Measurements from ENCODE around the gene PRDM11.

Gene PRDM11

DNA sequence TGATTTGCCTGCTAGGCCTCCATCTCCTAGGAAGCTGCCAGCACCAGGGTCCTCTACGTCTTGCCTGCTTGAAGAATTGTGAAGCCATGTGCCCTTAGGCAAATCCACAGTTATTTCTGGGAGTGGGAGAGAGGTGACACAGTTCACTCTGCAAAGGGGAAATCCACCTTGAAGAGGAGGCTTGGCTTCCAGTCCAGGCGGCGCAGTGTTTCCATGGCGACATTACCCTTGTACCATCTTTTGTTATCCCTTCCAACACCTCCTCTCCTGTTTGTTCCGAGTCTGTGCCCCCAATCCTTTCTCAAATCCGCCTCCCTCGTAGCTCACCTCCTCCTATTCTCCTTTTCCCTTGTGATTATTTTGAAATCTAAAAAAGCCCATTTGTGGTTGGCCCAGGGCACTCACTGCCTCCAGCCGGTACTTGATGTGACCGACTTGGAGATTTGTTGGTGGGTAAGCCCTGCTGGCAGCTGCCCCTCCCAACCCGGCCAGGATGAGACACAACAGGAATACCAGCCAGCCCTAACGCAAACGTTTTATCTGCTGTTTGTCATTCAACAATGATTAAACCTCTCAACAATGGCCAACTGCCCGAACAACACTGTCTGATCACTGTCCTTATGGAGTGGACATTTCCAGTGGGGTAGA, 121.3 kb downstream of the PRDM11 start:
- H4K91ac ChIP-seq (ENCODE audit: low read length) = no peak overlapping the region
- H3K4me1 ChIP-seq (ENCODE audit: control insufficient read depth, insufficient read depth, low read depth, low read length) = peaks cover 22% of the 10 kb centered on the region
- no peak overlapping the region for H3K4ac ChIP-seq (ENCODE audit: low read depth in 1 of 2, low read length in 2 of 2)
- no peak overlapping the region for H3K23ac ChIP-seq (ENCODE audit: low read length in 2 of 2)
- no peak overlapping the region for H3K9ac ChIP-seq (ENCODE audit: low read length)
- no peak overlapping the region for H2BK120ac ChIP-seq (ENCODE audit: low read depth, low read length)
- H3K9me3 ChIP-seq (ENCODE audit: control insufficient read depth, low read length) = no peaks in the 10 kb centered on the region
- peak overlapping the region; percentile 11 for H2AK5ac ChIP-seq (ENCODE audit: low read length, severe bottlenecking)
- DNase-seq = no peak
- no peak overlapping the region for H3K4me3 ChIP-seq (ENCODE audit: insufficient read depth in 1 of 2, low read depth in 1 of 2, low read length in 2 of 2)
- H3K18ac ChIP-seq (ENCODE audit: low read depth in 1 of 2, low read length in 2 of 2) = no peak overlapping the region
- no peak overlapping the region for H2BK15ac ChIP-seq (ENCODE audit: low read depth, poor library complexity, severe bottlenecking)
- H3K27ac ChIP-seq (ENCODE audit: low read length, poor library complexity, severe bottlenecking) = no peak overlapping the region
- H2BK12ac ChIP-seq (ENCODE audit: low read length in 2 of 2) = no peak overlapping the region
- no peak overlapping the region for H2AFZ ChIP-seq (ENCODE audit: low read depth, low read length)
- H3K36me3 ChIP-seq (ENCODE audit: control insufficient read depth in 1 of 2, insufficient read depth in 2 of 2, low read depth in 1 of 2, low read length in 2 of 2) = no peaks in the 10 kb centered on the region
- no peak overlapping the region for H3K14ac ChIP-seq (ENCODE audit: low read length in 2 of 2)
- no peaks in the 10 kb centered on the region for H3K79me1 ChIP-seq (replicated peaks; ENCODE audit: low read length, poor library complexity, severe bottlenecking)
- H3K27me3 ChIP-seq (ENCODE audit: control insufficient read depth in 1 of 2, insufficient read depth in 1 of 2, low read length in 2 of 2) = peaks cover 0 to 61% of the 10 kb centered on the region in 2 experiments
- WGBS = 87% methylated on average over 13 of the region's 13 CpGs
- no peak overlapping the region for H3K4me2 ChIP-seq (ENCODE audit: low read length, poor library complexity, severe bottlenecking)
- no peak overlapping the region for H4K8ac ChIP-seq (ENCODE audit: low read length)
- H2BK5ac ChIP-seq (ENCODE audit: low read depth, low read length, poor library complexity, severe bottlenecking) = no peak overlapping the region

DNA sequence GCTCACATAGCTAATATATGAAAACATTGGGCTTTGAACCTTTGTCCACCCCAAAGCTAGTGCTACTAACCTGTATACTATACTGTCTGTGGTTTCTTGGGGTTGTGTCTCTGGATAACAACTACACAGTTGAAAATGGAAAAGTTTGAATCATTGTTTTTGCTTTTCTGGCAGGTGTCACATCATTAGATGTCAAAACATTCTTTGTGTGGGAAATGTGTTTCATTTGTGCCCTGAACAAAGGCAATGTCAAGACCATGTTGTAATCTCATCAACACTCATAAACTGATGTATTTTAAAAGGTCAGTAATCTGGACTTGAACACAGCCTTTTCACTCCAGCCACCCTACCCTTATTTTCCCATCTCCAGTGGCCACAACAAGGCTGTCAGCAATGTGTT, 123.2 kb downstream of the PRDM11 start:
- H4K91ac ChIP-seq (ENCODE audit: low read length) = no peak overlapping the region
- H3K79me1 ChIP-seq (replicated peaks; ENCODE audit: low read length, poor library complexity, severe bottlenecking) = no peaks in the 10 kb centered on the region
- no peak overlapping the region for H2AFZ ChIP-seq (ENCODE audit: low read depth, low read length)
- peaks cover 18% of the 10 kb centered on the region for H3K4me1 ChIP-seq (ENCODE audit: control insufficient read depth, insufficient read depth, low read depth, low read length)
- DNase-seq = no peak
- no peak overlapping the region for H3K9ac ChIP-seq (ENCODE audit: low read length)
- H3K36me3 ChIP-seq (ENCODE audit: control insufficient read depth in 1 of 2, insufficient read depth in 2 of 2, low read depth in 1 of 2, low read length in 2 of 2) = no peaks in the 10 kb centered on the region
- no peak overlapping the region for H3K27ac ChIP-seq (ENCODE audit: low read length, poor library complexity, severe bottlenecking)
- no peak overlapping the region for H2BK15ac ChIP-seq (ENCODE audit: low read depth, poor library complexity, severe bottlenecking)
- peaks cover 3 to 80% of the 10 kb centered on the region in 2 experiments for H3K27me3 ChIP-seq (ENCODE audit: control insufficient read depth in 1 of 2, insufficient read depth in 1 of 2, low read length in 2 of 2)
- H2BK12ac ChIP-seq (ENCODE audit: low read length in 2 of 2) = no peak overlapping the region
- H3K9me3 ChIP-seq (ENCODE audit: control insufficient read depth, low read length) = no peaks in the 10 kb centered on the region
- no peak overlapping the region for H3K4me2 ChIP-seq (ENCODE audit: low read length, poor library complexity, severe bottlenecking)
- no peak overlapping the region for H3K4me3 ChIP-seq (ENCODE audit: insufficient read depth in 1 of 2, low read depth in 1 of 2, low read length in 2 of 2)
- H2BK120ac ChIP-seq (ENCODE audit: low read depth, low read length) = no peak overlapping the region
- H3K14ac ChIP-seq (ENCODE audit: low read length in 2 of 2) = no peak overlapping the region
- no peak overlapping the region for H2AK5ac ChIP-seq (ENCODE audit: low read length, severe bottlenecking)
- H4K8ac ChIP-seq (ENCODE audit: low read length) = no peak overlapping the region
- H3K4ac ChIP-seq (ENCODE audit: low read depth in 1 of 2, low read length in 2 of 2) = no peak overlapping the region
- H2BK5ac ChIP-seq (ENCODE audit: low read depth, low read length, poor library complexity, severe bottlenecking) = no peak overlapping the region
- H3K23ac ChIP-seq (ENCODE audit: low read length in 2 of 2) = no peak overlapping the region
- H3K18ac ChIP-seq (ENCODE audit: low read depth in 1 of 2, low read length in 2 of 2) = no peak overlapping the region

- Histone ChIP-seq H3K18ac (ENCODE audit: low read depth in 1 of 2, low read length in 2 of 2) (no peak overlapping the region), H3K23ac (ENCODE audit: low read length in 2 of 2) (no peak overlapping the region)
Measured at GRCh38 chr11:45270946-45271716, 124.7 kb downstream of the PRDM11 start.

GRCh38 chr11:45272701-45273100, 126.3 kb downstream of the PRDM11 start:
- Histone ChIP-seq H2AFZ (ENCODE audit: low read depth, low read length) (no peak overlapping the region), H3K14ac (ENCODE audit: low read length in 2 of 2) (no peak overlapping the region), H2BK5ac (ENCODE audit: low read depth, low read length, poor library complexity, severe bottlenecking) (no peak overlapping the region), H3K4me2 (ENCODE audit: low read length, poor library complexity, severe bottlenecking) (no peak overlapping the region), H2BK15ac (ENCODE audit: low read depth, poor library complexity, severe bottlenecking) (no peak overlapping the region), H3K4ac (ENCODE audit: low read depth in 1 of 2, low read length in 2 of 2) (no peak overlapping the region), H3K9ac (ENCODE audit: low read length) (no peak overlapping the region), H3K18ac (ENCODE audit: low read depth in 1 of 2, low read length in 2 of 2) (no peak overlapping the region), H2AK5ac (ENCODE audit: low read length, severe bottlenecking) (no peak overlapping the region), H3K4me1 (ENCODE audit: control insufficient read depth, insufficient read depth, low read depth, low read length) (peaks cover 6% of the 10 kb centered on the region), H2BK120ac (ENCODE audit: low read depth, low read length) (no peak overlapping the region), H3K9me3 (ENCODE audit: control insufficient read depth, low read length) (no peaks in the 10 kb centered on the region), H3K36me3 (ENCODE audit: control insufficient read depth in 1 of 2, insufficient read depth in 2 of 2, low read depth in 1 of 2, low read length in 2 of 2) (no peaks in the 10 kb centered on the region), H2BK12ac (ENCODE audit: low read length in 2 of 2) (no peak overlapping the region), H3K27me3 (ENCODE audit: control insufficient read depth in 1 of 2, insufficient read depth in 1 of 2, low read length in 2 of 2) (peaks cover 6 to 88% of the 10 kb centered on the region in 2 experiments), H3K23ac (ENCODE audit: low read length in 2 of 2) (no peak overlapping the region), H3K27ac (ENCODE audit: low read length, poor library complexity, severe bottlenecking) (no peak overlapping the region), H4K91ac (ENCODE audit: low read length) (no peak overlapping the region), H3K79me1 (replicated peaks; ENCODE audit: low read length, poor library complexity, severe bottlenecking) (no peaks in the 10 kb centered on the region), H4K8ac (ENCODE audit: low read length) (no peak overlapping the region), H3K4me3 (ENCODE audit: insufficient read depth in 1 of 2, low read depth in 1 of 2, low read length in 2 of 2) (no peak overlapping the region)
- DNase-seq = no peak
- WGBS = 100% methylated on average over 1 of the region's 2 CpGs

More at GRCh38 chr11:45270946-45271716, 124.7 kb downstream of the PRDM11 start:
- Histone ChIP-seq H2BK5ac (ENCODE audit: low read depth, low read length, poor library complexity, severe bottlenecking) (no peak overlapping the region), H3K36me3 (ENCODE audit: control insufficient read depth in 1 of 2, insufficient read depth in 2 of 2, low read depth in 1 of 2, low read length in 2 of 2) (no peaks in the 10 kb centered on the region), H2BK12ac (ENCODE audit: low read length in 2 of 2) (no peak overlapping the region), H3K9me3 (ENCODE audit: control insufficient read depth, low read length) (no peaks in the 10 kb centered on the region), H3K4ac (ENCODE audit: low read depth in 1 of 2, low read length in 2 of 2) (no peak overlapping the region), H4K91ac (ENCODE audit: low read length) (no peak overlapping the region), H3K9ac (ENCODE audit: low read length) (no peak overlapping the region), H3K79me1 (replicated peaks; ENCODE audit: low read length, poor library complexity, severe bottlenecking) (no peaks in the 10 kb centered on the region), H2BK120ac (ENCODE audit: low read depth, low read length) (no peak overlapping the region), H2AK5ac (ENCODE audit: low read length, severe bottlenecking) (no peak overlapping the region), H3K4me1 (ENCODE audit: control insufficient read depth, insufficient read depth, low read depth, low read length) (peaks cover 13% of the 10 kb centered on the region), H4K8ac (ENCODE audit: low read length) (no peak overlapping the region), H3K4me2 (ENCODE audit: low read length, poor library complexity, severe bottlenecking) (no peak overlapping the region), H3K14ac (ENCODE audit: low read length in 2 of 2) (no peak overlapping the region), H3K27ac (ENCODE audit: low read length, poor library complexity, severe bottlenecking) (no peak overlapping the region), H2AFZ (ENCODE audit: low read depth, low read length) (no peak overlapping the region), H3K27me3 (ENCODE audit: control insufficient read depth in 1 of 2, insufficient read depth in 1 of 2, low read length in 2 of 2) (peaks cover 3 to 91% of the 10 kb centered on the region in 2 experiments), H2BK15ac (ENCODE audit: low read depth, poor library complexity, severe bottlenecking) (no peak overlapping the region), H3K4me3 (ENCODE audit: insufficient read depth in 1 of 2, low read depth in 1 of 2, low read length in 2 of 2) (no peak overlapping the region)
- no peak for DNase-seq
- 63% methylated on average over 4 of the region's 4 CpGs for WGBS
